Right kidney (tissue), 1 donor: ENCODE measurements around the gene MLLT3.

ENCODE experiments used
- DNase-seq: peaks from one replicate; pipeline ENCODE4 v3.0.0-alpha.2; 2016

MLLT3 gene

DNA sequence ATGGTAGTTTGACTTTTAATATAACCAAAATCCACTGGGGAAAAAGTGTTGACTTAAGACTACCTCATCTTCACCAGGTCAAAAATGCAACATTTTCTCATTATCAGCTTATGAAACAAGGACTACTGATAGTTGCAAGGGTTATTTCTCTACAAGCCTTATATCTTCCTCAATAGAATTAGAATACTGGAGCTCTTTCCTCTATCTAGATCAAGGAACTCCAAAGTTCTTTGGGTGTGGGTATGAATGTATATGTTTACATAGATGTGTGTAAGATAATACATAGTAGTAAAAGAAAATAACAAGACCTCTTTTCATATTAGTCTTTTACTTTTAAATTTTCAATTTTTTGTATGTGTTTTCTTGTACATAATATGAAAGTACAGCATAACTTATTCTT, 244.5 kb downstream of the MLLT3 start:
- no peak for DNase-seq

- no peak for DNase-seq
Measured at GRCh38 chr9:20376731-20377375, 245.4 kb downstream of the MLLT3 start.

DNA sequence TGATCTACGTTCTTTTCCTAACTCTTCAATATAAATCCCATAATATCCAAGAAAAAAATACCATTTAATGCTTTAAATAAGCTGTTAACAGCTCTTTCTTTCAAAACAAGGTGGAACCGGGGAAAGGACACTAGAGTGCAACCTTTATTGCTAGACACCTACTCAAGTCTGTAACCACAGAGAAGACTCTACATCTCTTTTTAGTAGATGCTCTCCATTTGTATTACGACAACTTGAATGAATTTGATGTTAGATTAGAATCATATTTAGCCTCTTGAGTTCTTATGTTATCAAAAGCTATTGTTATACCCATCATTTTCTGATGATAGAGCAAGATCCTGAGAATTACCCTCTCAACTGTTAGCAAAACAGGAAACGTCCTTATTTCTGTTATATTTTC, 246.3 kb downstream of the MLLT3 start:
- no peak for DNase-seq

GRCh38 chr9:20373263-20373662, 249.0 kb downstream of the MLLT3 start:
- DNase-seq = no peak

DNA sequence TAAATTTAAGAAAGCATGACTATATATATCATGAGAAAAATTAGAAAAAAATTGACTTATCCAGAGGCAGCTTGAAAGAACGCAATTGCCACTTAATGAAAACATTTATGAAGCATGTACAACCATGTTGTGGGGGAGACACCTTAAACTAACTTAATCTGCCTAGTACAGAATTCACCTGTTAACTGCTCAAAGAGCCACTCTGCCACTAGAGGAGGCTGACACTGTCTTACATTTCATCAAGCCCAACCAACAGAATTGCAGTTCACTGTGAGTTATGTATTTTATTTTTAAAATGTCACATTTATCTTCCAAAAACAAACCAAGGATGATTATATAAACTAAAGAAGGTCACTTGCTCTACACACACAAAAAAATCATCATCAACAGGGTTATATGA, 252.9 kb downstream of the MLLT3 start:
- DNase-seq = no peak

DNA sequence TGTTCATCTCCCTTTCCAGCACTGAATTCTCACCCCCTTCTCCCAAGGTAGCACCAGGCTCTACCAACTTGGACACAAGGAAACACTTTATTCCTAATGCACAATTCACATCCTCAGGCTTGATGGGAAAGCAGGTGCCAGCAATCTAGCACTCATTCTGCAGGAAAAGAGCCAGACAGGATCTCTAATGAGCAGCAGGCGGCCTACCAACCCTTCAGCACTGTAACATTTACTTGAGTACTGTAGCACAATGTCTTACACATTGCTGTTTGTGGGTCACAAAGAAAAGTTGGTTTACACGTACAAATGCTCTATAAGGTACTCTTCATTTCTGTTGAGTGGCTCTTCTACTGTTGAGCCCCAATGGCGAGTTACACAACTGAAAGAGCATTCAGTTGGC, 254.4 kb downstream of the MLLT3 start:
- DNase-seq = no peak

- DNase-seq = no peak
Measured at GRCh38 chr9:20364959-20365358, 257.3 kb downstream of the MLLT3 start.

- no peak for DNase-seq
Measured at GRCh38 chr9:20363233-20363632, 259.1 kb downstream of the MLLT3 start.

DNA sequence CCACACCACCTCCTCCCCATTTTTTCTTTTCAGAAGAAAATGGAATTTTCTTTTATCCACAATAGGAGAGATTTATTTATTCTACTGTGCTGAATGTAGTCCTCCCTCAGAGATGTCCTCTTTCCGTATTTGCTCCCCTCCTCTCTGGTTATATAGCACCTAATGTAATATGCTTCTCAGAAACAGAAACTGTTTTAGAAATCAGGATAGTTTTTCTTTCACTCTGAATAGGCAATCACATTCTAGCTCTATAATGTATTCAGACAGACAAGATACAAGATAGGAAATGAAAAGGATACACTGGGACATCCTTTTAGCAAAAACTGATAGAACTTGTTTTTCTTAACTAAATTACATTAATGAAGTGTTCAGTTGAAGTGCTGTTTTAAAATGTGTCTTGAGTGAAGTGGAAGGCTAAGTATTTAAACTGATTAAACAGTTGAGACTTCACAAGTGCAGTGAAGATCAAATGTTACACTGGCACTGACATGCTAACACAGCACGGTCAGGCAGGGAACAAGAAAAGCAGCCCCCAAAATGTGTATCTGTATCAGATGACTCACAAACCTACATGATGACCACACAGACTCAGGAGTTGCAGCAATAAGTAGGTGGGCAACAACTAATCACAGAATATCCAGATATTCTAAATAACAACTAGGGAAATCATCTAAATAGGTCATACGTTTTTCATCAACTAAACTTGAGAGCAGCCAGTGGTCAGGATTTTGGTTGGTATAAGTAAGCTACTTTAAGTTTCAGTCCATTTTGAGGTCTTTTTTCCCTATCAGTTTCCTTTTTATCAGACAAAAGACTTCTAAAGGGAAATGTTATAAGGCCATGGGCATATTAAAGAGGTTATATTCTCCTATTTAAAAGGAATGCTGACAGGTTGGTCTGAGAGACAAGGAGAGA, 260.4 kb downstream of the MLLT3 start:
- no peak for DNase-seq

- DNase-seq = no peak
Measured at GRCh38 chr9:20361229-20361628, 261.1 kb downstream of the MLLT3 start.

DNA sequence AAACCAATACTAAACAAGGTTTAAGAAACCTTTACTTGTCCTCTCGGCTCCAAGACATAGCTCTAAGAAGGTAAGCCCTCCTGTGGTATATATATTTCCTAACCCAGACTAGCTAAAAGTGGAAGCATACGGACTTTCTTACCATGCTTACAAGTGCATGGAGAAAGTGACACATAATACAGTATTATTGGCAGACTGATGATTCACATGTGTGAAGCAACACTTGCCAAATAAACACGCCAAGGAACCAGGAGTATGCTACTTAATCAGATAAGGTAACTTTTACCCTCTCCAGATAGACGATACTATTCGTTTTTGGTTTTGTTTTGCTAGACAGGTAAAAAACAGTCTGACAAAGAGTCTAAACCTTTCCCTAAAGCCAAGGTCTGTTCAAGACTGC, 264.1 kb downstream of the MLLT3 start:
- no peak for DNase-seq

DNA sequence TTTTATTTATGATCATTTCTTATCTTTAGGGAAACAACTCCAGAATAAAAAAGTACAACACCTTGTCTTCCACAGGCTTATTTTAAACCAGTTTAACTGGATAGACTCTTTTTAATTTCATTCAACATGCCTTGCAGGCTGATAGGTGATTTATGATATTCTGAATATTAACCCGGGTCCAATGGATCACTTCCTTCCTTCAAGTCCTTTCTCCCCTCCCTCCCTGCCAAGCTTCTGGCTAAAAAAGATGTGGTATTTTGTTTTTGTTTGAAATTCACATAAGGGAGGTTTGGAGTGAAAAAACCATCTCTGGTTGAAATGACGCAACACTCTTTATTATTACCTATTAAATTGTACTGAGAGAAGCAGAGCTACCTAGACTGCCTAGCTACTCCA, 265.3 kb downstream of the MLLT3 start:
- DNase-seq = no peak

- peak; percentile 69 for DNase-seq
Measured at GRCh38 chr9:20356403-20357036, 265.8 kb downstream of the MLLT3 start.

GRCh38 chr9:20355022-20355421, 267.3 kb downstream of the MLLT3 start:
- DNase-seq = no peak

- no peak for DNase-seq
Measured at GRCh38 chr9:20353931-20354652, 268.2 kb downstream of the MLLT3 start.

GRCh38 chr9:20353524-20353923, 268.8 kb downstream of the MLLT3 start:
- no peak for DNase-seq

DNA sequence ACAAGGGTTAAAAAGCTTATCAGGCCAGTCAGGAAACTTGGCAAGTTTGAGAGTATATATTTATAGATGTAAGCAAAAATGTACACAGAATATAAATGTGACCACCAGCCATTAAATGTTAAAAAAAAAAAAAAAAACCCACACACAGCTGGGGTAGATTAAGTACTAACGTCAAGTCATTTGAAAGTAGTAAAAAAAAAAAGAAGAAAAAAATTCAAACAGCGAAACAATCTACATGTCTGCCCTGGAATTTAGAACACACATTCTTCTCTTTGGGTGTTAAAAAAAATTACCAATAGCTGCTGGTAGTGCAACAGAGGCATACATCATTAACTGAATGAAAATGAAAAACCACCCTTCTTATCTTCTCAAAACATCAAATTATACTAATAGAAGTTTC, 269.7 kb downstream of the MLLT3 start:
- DNase-seq = no peak

GRCh38 chr9:20351715-20352114, 270.6 kb downstream of the MLLT3 start:
- no peak for DNase-seq

DNA sequence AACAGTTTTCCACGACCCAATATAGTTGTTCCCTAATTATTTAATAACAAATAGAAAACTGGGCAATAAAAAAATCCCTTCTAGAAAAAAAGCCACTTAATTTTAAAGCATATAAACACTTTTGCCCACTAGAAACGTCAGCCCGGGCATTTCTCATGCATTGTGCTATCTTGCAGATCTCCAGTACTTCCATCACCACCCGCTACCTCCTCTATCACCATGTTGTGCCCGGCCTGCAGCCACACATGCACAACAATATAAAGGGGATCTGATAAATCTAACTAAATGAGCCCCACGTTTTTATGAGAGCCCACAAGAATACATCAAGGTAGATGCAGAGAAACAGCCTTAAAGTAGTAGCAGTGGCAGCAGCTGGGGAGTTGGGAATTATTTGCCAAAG, 272.7 kb downstream of the MLLT3 start:
- no peak for DNase-seq

GRCh38 chr9:20343325-20343724, 279.0 kb downstream of the MLLT3 start:
- DNase-seq = no peak

GRCh38 chr9:20340511-20340861, 281.8 kb downstream of the MLLT3 start:
- DNase-seq = no peak

DNA sequence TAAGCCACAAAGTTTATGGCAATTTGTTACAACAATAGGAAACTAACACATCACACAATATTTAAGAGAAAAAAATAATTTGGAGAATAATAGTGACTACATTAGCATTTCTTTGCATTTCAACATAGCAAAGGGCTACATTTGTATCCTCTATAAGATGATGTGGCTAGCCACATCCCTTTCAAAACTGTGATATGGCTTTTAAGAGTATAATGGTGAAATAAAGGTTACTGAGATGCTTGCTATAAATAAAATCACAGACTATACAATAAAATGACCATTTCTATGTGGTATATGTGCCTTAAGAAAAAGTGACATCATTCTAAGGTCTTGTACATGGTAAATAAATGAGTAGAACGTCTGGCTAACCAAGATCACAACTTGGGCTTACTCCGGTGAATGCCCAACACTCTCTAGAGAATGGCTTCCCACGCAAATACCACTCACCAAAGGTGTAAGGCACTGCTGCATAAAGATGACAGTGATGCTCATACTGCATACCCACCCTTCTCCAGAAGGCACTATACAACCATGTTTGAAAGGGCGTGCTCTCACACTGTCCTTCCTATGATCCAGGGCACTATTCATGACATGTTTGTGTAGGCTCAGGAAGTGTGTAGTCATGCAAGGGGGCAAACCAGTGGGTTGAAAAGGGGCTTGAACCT, 286.5 kb downstream of the MLLT3 start:
- no peak for DNase-seq
